NCI-H1417 treated with DMSO at 0.1 percent for 48 hours (cell line): ENCODE measurements around the gene PLA2G4F.
"Not testable (repeated sequence)": the region's sequence is repeated elsewhere in the genome, so short reads cannot be mapped to it uniquely, and the experiment has no call there.

Source experiments
- DNase-seq: peaks from one replicate; lab custom pipeline; 2025; lab: John Stamatoyannopoulos, UW

Gene PLA2G4F

GRCh38 chr15:42100021-42100800 lies 56.2 kb downstream of the PLA2G4F start:
- no peak for DNase-seq

GRCh38 chr15:42097018-42097417 lies 59.4 kb downstream of the PLA2G4F start:
- DNase-seq, result no peak

DNA sequence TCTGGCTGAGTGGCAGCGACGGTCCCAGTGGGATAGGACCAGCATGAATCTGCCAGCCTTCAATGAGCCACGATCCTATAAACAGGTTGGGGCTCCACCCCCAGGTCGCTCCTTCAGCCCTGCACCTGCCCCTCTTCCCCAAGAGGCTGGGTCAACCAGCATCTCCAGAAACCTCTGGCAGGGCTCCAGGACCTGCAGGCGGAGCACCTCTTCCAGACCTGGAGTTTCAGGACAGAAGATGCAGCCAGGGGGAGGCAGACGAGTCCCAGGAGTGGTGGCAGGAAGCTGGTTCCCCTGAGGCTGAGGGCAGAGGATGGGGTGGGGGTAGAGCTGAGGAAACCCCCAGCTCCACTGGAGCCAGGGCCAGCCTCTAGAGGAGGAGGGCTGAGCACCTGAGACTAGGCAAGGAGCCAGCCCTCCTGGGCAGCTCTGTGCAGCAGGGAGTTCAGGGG lies 61.9 kb downstream of the PLA2G4F start, which contains the start of gene PLA2G4D:
Gene PLA2G4D, minus strand, starts transcription at position 51 of the 452 bp plus-strand sequence. CDS start 103 bp downstream, outside the sequence.
- DNase-seq, result no peak

DNA sequence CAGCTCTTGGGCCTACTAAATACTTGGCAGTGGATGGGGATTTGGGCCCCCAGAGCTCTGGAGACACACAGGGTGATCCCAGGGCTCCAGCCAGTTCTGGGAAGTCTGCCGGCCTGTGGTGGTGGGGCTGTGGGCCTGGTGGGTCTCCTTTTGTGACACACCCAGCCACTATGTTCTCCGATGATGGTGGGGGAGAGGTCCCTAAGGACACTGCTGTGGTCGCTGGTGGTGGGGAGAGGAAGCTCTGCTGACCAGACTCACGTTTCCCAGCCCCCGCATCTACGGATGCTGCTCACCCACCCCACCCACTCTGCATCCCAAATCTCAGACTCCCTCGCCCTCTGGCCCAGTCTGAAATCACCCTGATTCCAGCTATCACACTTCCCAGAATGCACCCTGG lies 62.5 kb downstream of the PLA2G4F start:
- DNase-seq, result no peak

- DNase-seq, result no peak
These were observed 63.8 kb downstream of the PLA2G4F start for GRCh38 chr15:42092398-42093318.

GRCh38 chr15:42091753-42092397 lies 64.6 kb downstream of the PLA2G4F start:
- not testable (repeated sequence) for DNase-seq

DNA sequence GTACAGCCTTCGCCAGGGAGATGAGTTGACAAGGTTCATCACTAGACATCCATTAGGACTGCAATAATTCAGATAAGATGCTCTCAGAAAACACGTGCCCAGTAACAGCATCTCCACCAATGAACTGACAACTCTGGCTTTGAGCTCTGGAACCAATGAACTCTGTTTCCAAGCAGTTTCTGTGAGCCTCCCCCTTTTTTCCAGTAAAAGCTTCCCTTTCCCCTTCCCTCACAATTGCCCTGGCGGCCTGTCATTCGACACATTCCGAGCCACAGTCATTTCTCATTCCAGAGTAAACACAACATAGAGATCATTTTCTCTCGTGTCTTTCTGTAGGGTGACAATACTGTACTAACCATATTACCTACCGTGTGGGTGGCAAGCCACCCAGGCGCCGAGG lies 65.7 kb downstream of the PLA2G4F start:
- no peak for DNase-seq

- DNase-seq, result no peak
These were observed 66.1 kb downstream of the PLA2G4F start for GRCh38 chr15:42090370-42090769.

GRCh38 chr15:42089942-42090341 lies 66.5 kb downstream of the PLA2G4F start:
- DNase-seq, result no peak
